GM19035 (cell line): ENCODE data around the gene CHST8.
"Not testable (repeated sequence)": the region's sequence is repeated elsewhere in the genome, so short reads cannot be mapped to it uniquely, and the experiment has no call there.

Experiments used
- ATAC-seq: cut with Tn5 transposase; IDR thresholded peaks from one replicate; pipeline ENCODE4 v1.9.1; 2021; ENCODE audit not compliant: unreplicated experiment

The CHST8 gene

DNA sequence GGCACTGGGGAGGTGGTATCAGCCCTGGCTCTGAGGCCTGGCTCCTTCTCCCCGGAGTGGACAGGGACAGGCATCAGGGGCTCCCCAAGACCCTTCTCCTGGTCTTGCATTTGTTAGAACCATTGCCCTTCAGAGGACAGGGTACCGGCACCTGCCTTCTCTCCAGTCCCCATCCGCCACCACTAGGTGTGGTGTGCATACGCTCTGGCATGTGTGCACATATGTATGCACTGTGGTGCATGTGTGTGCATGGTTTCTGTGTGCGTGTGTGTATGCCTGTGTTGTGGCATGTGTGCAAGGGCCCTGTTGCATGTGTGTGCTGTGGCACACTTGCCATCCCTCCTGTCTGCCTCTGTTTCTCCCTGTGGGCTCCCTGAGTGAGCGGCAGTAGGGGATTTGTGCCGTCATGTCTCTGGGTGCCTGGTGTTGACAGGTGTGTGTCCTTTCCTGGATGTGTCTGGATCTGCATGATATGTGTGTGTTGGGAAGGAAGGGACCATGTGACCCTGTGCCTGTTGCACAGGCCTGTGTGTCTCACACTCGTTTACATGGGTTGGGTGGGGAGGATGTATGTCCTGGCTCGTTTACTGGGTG is 184.2 kb downstream of the CHST8 start:
- no peak for ATAC-seq

DNA sequence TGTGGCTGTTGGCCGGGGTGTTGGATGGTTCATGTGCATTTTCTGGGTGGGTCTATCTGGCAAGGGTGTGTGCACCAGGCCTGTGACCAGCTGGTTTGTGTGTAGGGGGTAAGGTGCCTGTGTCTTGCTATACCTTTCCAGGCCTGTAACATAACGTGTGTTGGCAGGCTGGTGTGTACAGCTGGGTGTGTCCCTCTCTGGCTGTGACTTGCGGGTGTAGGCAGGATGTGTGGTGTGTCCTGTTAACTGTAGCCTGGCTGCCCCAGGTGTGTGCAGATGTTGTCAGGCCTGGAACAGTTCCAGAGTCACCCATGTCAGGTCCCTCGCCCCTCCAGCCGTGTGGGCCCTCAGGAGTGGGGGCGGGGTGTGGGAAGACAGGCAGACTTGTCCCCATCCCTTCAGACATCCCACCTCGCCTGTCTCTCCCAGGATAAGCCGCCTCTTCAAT is 184.7 kb downstream of the CHST8 start:
- ATAC-seq, result no peak

DNA sequence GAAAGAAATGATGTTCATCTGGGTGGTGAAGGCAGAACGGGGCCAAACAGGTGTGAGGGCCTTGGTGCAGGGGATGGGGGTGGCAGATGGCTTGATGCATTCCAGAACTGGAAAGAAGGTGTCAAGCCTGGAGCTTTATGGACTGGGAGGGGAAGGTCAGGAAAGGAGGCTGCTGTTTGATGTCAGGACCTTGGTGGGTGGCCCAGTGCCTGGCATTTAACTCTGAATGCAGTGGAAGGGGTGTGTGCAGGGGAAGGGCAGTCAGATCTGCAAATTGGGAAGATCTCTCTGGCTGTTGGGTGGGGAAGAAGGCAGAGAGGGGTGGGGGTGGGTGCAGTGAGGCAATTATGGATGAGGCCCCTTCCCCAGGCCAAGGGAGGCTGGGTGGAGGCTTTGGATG is 186.6 kb downstream of the CHST8 start:
- ATAC-seq, result no peak

DNA sequence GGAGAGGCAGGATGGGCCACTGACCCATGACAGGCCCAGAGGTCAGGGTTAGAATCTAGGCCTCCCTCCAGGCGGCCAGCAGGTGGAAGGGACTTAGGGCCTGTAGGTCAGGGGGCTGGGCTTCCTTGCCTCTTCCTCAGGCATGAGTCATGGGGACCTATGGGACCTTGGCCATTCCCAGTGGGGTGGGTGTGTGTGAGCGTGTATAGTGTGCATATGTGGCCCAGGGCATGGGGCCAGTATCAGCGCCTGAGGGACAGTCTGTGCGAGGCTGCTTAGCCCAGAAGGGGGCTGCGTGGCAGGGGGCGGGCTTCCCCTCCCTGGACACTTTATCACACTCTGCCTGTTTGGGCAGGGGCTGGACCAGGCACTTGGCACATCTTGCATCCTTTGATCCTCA is 188.2 kb downstream of the CHST8 start:
- ATAC-seq, result no peak

DNA sequence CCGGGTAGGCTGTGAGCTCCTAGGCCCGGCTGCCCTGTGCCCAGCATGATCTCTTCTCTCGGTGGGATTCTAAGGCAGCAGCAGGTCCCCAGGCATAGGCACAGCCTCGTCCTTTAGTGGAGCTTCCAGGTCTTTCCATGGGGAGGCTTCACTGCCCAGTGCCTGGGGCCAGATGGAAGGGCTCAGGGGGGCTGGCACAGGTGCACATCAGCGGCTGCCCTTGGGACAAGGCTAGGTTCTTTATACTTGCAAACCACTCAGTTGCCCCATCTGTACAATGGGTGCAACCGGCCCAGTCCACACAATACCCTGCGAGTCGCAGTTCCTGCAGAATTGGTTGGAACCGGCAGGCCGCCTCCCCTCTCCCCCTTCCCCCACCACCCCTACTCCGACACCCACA is 189.1 kb downstream of the CHST8 start:
- no peak for ATAC-seq

DNA sequence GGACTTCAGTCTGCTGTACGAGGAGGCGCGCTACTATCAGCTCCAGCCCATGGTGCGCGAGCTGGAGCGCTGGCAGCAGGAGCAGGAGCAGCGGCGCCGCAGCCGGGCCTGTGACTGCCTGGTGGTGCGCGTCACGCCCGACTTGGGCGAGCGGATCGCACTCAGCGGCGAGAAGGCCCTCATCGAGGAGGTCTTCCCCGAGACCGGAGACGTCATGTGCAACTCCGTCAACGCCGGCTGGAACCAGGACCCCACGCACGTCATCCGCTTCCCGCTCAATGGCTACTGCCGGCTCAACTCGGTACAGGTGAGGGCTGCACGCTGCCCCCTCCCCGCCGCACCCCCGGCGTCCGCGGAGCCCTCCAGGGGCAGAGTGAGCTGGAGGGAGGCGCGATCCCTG is 189.5 kb downstream of the CHST8 start:
- no peak for ATAC-seq

DNA sequence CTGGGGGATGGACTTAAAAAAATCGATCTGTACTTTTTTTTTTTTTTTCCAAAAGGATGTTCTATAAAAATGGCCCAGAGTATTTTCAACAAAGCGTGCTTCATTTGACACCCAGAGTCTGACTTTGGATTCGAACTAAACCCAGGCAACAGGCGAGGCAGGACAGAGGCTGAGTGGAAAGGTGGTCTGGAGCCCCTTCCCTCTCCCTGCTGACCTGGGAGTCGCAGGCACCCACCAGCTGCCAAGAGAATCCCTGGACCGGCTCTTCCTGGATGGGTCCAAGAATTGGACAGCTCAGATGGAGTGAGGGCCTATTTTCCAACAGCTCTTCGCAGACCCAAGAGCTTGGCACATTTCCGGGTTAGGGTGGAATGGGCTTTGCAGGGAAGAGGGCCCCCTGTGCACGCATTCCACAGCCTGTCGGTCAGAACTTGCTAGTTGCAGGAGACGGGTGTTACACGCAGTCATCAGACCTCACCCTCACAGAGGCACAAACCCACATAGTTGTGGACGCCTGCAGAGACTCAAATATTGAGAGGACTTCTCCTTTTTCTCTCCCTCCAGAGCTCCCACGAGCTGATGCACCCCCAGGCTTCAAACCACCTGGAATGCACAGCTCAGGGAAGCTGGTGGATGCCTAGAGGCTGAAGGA is 190.1 kb downstream of the CHST8 start:
- no peak for ATAC-seq

DNA sequence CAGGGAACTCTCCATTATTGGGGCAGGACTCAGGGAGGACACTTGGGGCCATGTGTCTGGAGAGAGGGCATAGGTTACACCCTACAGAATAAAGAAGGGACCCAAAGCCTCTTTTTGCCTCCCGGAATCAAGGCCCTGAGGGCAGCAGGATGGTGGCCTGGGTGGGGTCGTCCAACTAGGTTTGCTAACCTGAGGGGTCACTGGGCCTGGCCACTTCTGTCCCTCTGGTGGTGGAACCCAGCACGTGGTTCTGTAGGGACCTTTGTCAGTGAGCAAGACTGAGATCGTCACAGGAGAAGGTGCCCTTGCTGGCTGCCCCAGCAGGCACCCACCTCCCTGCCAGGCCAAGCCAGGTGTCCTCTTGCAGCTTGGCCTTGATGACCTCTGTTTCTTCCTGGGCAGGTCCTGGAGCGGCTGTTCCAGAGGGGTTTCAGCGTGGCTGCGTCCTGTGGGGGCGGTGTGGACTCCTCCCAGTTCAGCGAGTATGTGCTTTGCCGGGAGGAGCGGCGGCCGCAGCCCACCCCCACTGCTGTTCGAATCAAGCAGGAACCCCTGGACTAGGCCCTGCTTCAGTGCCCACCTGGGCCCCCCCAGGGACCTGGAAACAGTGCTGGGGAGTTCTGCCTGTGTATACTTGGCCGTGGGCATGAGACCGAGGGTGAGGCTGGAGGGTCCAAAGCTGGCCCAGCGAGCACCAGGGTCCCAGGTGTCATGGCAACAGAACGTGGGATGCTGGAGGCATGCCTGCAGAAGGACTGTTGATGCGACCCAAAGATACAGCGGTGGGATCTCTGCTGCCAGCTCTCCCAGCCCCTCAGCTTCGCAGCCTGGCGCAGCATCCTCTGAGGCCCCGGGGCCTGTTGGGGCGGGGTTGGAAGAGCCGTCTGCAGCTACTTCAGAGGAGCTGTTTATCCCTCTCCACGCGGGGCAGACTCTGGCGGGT is 190.9 kb downstream of the CHST8 start:
- ATAC-seq, result no peak

DNA sequence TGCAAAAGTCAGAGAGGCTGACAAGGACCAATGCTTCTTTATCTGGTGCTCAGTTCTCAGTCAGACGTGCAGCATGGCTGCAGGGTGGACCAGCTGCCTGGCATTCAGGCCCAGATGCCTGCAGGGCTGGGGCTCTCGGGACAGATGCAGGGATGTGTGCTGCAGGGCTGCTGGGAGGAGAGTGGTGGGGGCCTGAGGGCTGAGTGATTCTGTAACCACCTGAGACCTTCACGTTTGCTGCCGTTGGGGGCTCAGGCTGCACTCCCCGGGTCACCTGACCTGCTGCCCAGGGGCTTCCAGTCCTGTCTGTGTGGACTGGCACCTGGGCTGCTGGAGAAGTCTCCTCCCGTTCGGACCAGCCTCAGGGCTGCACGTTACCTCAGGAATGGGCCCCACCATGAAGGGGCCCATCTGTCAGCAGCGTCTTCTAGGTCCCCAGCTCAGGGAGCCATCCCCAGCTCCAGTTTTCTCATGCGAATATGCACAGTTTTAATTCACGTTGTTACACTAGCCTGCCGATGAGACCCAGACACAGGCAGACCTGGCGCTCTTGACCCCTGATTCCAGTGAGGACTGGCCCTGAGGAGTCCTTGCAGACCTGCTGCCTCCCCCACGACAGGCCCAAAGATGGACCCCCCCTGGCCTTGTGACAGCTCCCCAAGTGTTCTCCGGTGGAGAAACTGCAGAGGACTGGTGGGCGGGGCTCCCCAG is 191.8 kb downstream of the CHST8 start:
- ATAC-seq, result no peak

DNA sequence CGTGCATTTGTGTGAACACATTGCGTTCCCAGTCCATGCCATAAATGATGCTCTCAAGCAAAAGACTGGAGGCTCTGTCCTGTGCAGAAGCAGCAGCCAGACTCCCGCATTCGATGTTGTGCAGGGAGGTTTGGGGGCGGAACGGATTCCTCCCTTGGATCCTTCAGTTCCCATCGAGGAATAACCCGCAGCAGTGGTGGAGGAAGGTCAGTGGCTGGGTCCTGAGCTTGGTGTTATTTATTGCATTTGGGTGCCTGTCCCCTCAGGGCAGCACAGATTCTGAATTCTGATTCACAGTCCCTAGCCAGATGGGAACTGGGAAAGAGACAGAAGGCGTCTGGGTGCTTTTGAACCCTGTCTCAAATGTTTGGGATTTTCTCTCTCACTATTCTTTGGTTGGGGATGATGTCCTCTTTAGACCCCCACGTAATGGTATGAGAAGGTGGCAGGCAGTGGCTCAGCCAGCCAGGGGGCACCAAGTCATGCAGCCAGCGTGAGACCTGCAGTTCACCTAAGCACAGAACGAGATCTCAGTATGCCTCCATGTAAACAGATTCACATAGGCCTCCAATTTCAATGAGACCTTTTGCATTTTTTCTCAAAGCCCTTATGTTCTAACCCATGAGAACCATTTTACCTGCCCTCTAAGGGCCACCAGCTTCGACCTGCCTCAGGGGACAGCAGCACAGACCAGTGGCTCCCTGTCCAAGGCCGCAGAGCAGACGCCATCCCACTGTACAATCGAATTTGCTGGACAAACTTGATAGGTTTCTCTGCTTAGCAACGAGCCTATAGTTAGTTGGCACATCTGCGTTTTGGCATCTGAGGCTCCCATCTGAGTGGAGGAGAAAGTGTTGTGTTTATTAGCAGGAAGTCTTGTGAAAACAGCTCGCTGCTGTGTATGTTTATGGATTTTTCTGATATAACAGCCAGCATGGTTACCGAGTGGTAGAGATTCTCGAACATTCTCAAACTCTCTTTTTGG is 192.7 kb downstream of the CHST8 start:
- ATAC-seq, result no peak

DNA sequence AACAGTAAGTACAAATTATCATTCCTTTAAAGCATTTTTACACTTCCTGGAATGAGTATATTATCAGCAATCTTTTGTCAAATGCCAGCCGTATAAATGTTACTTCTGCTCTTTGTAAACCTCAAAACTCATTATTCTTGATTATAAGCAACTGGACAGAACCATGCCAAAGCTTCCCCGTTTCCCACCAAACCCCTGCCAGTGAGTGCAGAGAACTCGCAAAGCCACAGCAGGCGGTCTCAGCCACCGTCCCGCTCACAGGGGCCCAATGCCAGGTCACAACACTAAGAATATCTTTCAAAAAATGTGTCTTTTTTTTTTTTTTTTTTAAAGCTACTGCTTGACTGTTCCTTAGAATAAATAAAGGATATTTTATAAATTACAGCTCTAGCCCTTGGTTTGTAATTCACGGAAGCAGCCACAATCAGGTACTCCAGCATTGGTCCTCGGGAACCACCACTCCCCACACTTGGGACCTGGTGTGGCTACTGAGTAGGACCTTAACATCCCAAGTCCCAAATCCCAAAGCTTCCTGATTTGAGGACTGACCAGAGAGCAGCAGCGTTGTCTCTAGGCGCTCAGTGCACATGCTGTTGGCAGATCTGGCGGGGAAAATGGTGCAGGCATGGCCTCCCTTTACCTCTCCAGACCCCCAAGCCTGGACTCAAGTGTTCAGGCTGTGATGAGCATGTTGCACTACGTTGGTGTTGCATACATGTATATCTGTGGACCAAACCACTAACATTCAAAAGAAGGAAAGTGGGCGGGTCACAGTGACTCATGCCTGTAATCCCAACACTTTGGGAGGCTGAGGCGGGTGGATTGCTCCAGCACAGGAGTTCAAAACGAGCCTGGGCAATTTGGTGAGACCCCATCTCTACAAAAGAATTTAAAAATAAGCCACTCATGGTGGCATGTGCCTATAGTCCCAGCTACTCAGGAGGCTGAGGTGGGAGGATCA is 193.9 kb downstream of the CHST8 start:
- no peak for ATAC-seq

DNA sequence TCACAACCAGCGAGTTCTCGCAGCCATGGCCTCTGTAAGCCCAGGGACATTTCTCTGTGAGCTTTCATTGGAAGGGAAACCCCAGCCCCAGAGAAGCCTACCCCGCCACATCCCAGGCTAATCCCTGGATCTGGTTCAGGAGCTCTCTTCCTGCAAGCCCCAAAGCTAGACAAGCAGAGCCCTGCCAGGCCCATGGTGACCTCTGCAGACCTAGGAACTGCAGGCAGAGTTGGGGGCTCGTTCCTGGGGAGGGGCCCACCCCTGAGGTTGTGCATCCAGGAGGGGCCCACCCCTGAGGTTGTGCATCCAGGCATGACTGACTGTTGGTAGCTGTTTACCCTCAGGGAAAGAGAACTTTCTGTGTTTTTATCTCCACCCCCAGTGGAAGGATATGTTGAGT is 196.7 kb downstream of the CHST8 start:
- no peak for ATAC-seq

DNA sequence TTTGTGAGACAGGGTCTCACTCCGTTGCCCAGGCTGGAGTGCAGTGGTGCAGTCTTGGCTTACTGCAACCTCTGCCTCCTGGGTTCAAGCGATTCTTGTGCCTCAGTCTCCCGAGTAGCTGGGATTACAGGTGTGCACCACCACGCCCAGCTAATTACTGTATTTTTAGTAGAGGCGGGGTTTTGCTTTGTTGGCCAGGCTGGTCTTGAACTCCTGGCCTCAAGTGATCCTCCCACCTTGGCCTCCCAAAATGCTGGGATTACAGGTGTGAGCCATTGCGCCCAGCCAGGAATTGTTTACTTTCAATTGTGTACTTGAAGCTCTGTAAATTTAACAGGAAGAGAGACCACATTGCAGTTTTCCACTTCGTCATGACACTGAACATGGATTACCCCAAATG is 197.3 kb downstream of the CHST8 start:
- ATAC-seq, result not testable (repeated sequence)

DNA sequence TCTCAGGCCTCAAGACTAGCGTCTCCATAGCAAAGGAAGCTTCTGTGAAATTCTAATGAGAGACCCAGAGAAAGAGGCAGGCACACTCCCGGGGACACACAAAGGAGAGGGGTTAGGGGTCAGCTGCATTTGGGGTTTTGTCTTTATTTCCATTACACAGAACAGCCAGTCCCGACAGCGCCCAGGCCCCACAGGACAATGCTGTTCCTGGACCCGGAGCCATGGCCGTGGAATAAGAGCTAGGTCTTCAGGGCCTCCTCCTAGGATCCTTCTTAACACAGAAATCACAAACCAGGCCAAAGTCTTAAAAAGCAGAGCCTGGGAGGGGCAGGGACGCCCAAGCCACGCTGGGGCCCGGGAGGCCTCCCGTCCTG is 197.7 kb downstream of the CHST8 start:
- no peak for ATAC-seq

DNA sequence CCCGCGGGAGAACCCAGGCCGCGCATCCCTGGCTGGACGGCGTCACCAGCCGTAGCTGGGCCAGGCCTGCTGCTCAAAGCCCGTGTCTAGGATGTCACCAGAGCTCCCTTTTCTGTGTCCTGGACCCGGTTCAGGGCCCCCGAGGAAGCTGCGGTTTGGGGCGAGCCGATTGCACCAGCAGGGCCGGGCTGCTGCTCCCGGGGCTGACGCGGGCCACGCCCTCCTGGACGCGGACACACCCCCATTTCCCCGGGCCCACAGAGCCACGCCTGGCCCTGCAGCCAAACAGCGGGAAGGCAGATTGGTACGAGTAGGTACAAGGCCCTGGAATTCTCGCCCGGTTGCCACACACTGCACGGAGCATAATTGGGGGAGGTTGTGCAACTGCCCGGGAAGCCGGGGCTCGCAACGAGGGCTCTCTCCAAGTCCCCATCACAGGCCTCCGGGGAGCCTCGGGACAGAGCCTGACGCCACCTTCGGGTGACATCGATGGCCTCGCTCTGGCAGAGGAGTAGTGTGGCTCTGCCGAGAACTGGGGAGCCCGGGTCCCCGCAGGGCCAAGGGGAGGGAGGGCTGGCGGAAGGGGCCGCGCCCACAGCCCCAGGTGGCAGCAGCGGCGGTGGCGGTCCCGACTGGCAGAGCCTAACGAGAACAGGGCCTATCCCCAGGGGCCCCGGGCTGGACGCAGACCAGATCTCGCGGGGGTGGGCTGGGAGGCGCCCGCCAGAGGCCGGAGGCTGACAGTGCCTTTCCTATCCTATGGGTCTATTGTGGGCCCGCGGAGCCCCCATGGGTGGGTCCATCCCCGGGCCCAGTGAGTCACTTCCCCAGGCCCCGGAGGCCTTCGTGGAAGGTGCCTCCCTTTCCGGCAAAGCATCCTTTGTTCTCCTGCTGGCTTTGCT is 198.4 kb downstream of the CHST8 start:
- no peak for ATAC-seq

DNA sequence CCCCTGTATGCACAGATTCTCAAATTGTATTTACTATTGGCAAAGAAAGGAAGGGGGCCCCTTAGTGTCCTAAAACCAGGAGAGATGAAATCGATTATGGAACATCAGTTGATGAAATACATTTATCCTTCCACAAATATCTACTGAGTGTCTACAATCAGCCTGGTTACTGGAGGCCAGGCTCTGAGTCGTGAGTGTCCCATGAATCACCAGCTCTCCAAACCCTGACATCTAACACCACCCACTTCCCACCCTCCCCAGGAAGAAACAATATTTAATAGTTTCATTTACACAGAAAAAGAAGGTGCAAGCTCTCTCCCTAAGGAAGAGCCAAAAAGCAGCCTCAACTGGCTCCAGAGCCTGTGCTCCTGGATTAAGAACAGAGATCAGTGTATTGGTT is 200.1 kb downstream of the CHST8 start:
- no peak for ATAC-seq
